ENCODE measurements around the gene SLTM.

Gene SLTM

DNA sequence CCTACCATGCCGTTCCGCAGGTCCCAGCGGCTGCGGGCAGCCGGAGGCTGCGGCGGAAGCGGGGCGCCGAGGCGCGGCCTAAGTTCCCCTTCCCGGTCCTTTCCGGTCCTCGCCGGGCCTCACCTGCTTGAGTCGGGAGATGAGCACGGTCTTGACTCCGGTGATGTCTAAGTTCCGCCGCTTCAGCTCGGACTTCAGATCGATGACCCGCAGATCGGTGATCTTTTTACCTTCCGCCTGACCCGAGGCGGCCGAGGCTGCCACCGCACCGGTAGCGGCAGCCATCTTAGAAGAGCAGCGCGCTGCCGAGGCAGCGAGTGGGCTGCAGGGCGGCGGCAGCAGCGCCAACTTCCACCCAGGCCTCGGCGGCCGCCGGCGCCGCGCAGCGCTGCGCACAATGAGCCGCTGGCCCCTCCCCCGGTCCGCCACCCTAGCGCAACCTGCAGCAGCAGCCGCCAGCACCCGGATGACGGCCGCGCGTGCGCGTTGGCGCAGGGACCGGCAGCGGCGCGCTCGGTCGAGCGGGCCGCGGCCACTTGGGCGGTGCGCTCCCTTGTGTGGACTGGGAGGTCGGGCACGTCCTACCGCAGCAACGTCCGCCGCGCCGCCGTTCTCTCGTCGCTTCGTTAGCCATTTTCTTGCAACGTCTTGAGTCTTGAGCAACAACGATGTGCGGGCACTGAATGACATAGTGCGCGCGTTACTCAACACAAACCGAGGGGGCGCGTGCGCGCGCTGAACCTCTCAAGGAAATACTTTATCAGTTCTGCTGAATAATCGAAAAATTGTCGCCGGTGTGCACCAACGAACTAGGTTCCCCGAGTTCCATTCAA lies at the start of gene SLTM:
TSS of gene SLTM (minus strand) at position 399 of the 833 bp plus-strand sequence. CDS start at position 285, 114 bp downstream.
- TF ChIP-seq ZFX (IDR thresholded peaks at IDR 0.05; ENCODE audit: borderline replicate concordance) = peak; percentile 86; the same call in 1 of the 2 replicates
- TF ChIP-seq, protein P1, sequence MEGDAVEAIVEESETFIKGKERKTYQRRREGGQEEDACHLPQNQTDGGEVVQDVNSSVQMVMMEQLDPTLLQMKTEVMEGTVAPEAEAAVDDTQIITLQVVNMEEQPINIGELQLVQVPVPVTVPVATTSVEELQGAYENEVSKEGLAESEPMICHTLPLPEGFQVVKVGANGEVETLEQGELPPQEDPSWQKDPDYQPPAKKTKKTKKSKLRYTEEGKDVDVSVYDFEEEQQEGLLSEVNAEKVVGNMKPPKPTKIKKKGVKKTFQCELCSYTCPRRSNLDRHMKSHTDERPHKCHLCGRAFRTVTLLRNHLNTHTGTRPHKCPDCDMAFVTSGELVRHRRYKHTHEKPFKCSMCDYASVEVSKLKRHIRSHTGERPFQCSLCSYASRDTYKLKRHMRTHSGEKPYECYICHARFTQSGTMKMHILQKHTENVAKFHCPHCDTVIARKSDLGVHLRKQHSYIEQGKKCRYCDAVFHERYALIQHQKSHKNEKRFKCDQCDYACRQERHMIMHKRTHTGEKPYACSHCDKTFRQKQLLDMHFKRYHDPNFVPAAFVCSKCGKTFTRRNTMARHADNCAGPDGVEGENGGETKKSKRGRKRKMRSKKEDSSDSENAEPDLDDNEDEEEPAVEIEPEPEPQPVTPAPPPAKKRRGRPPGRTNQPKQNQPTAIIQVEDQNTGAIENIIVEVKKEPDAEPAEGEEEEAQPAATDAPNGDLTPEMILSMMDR (IDR thresholded peaks at IDR 0.05) = peak; percentile 39
- peak within 1 kb of the TSS; percentile 98 for H3K27ac ChIP-seq

DNA sequence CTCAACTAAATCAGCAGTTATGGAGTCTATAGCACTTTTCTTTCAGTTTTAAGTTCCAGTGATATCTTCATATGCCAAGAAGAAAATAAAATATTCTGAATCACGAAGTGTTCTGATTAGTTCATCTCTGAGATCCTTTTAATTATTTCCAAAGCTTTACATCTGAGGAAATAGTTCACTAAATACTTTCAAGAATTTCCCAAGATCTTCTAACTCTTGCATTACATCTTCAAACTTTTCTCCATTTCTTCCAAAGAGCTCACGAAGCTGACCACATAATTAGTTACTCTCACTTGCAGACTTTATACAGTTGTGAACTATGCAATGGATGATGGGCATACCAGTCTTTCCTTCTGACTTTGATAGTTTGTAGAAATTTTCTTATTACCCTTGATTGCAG lies 49.8 kb upstream of the SLTM start:
- TF ChIP-seq, protein P1 (IDR thresholded peaks at IDR 0.05) = no peak
- TF ChIP-seq ZFX (IDR thresholded peaks at IDR 0.05; ENCODE audit: borderline replicate concordance) = no peak
- no peak overlapping the region for H3K27ac ChIP-seq

DNA sequence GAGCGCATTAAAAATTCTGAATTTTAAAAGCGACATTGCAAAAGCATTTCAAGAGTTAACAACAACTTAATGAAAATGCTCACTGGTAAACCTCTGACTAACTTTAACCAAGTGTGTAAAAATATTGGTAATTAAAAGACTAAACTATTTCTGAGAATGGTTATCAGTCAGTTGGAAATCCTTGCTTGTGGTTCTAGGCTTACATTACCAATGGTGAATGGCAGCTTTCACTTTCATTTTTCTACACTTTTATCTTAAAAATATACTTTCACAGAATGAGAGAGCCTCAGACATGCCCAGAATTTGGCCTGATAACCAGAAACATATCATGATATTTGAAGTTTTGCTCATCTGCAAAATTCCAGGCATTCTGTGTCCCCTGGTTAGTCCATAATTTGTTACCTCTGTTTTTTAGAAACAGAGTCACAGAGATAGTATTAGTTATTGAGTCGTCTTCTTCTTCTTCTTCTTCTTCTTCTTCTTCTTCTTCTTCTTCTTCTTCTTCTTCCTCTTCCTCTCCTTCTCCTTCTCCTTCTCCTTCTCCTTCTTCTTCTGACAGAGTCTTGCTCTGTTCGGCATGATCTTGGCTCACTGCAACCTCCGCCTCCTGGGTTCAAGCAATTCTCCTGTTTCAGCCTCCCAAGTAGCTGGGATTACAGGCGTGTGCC lies 48.5 kb upstream of the SLTM start:
- TF ChIP-seq, protein P1 (IDR thresholded peaks at IDR 0.05) = no peak
- TF ChIP-seq ZFX (IDR thresholded peaks at IDR 0.05; ENCODE audit: borderline replicate concordance) = no peak
- H3K27ac ChIP-seq = no peak overlapping the region

DNA sequence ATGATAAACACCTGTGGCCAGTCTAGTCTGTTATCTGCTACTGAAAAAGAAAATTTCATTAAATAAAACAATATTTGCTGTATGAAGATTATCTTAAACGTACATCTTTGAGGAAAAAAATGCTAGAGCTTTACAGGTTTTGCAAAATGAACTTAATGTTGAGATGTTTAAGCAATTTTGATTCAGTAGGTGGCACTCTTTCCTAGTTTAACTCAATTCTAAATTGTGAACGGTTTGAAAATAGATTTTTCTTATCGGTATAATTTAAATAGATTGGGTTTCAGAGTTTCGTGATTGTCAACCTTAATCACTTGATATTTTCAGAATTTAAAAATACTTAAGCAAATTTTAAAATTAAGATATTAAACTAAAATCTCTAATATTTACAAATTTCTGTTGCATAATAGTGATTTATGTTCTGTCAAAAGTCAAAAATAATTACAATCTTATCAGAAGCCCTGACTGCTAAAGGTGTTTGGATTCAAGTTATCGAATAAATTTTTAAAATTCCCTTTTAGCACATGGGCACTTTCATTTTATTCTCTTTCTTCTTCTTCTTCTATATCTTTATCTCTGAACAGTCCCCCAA lies 47.0 kb upstream of the SLTM start:
- TF ChIP-seq, protein P1 (IDR thresholded peaks at IDR 0.05) = peak; percentile 70
- no peak for TF ChIP-seq ZFX (IDR thresholded peaks at IDR 0.05; ENCODE audit: borderline replicate concordance)

DNA sequence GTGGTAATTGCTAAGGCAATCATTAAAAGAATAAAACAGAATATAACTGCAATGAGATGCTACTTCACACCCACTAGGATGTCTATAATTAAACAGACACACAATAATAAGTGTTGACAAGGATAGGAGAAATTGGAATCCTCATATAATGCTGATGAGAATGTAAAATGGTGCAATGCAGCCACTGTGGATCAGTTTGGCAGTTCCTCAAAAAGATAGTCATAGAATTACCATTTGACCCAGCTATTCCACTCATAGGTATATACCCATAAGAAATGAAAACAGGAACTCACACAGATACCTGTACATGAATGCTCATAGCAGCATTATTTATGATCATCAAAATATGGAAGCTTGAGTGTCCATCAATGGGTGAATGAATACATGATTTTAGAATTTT lies 44.4 kb upstream of the SLTM start:
- TF ChIP-seq, protein P1 (IDR thresholded peaks at IDR 0.05) = no peak
- TF ChIP-seq ZFX (IDR thresholded peaks at IDR 0.05; ENCODE audit: borderline replicate concordance) = no peak
- no peak overlapping the region for H3K27ac ChIP-seq

More for the DNA sequence above, 47.0 kb upstream of the SLTM start:
- no peak overlapping the region for H3K27ac ChIP-seq

DNA sequence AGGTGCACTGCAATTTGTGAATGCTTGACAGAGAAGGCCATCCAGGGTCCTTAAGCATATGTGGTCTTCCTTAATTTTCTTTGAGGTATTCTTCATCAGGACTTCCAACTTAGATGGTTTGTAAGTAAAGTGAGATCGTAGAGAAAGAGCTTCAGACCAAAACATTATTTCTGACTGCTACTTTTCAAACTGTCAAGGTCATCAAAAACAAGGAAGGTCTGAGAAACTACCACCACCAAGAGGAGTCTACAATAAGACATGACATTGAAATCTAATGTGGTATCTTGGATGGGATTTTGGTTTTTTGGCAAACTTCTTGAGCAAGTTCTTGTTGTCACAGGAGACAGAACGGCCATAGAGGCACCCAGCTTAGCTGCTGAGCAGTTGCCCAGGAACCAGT lies 34.0 kb upstream of the SLTM start:
- TF ChIP-seq ZFX (IDR thresholded peaks at IDR 0.05; ENCODE audit: borderline replicate concordance) = no peak
- TF ChIP-seq, protein P1 (IDR thresholded peaks at IDR 0.05) = no peak
- H3K27ac ChIP-seq = no peak overlapping the region

All from 22Rv1 (cell line).